NCI-H82 (cell line): ENCODE measurements around the gene RASD1.
A peak's percentile ranks its signal among the peaks of the same experiment; 100 is the strongest.

Experiments
- DNase-seq: peaks from one replicate; lab custom pipeline; 2025; lab: John Stamatoyannopoulos, UW

The RASD1 gene, protein sequence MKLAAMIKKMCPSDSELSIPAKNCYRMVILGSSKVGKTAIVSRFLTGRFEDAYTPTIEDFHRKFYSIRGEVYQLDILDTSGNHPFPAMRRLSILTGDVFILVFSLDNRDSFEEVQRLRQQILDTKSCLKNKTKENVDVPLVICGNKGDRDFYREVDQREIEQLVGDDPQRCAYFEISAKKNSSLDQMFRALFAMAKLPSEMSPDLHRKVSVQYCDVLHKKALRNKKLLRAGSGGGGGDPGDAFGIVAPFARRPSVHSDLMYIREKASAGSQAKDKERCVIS

DNA sequence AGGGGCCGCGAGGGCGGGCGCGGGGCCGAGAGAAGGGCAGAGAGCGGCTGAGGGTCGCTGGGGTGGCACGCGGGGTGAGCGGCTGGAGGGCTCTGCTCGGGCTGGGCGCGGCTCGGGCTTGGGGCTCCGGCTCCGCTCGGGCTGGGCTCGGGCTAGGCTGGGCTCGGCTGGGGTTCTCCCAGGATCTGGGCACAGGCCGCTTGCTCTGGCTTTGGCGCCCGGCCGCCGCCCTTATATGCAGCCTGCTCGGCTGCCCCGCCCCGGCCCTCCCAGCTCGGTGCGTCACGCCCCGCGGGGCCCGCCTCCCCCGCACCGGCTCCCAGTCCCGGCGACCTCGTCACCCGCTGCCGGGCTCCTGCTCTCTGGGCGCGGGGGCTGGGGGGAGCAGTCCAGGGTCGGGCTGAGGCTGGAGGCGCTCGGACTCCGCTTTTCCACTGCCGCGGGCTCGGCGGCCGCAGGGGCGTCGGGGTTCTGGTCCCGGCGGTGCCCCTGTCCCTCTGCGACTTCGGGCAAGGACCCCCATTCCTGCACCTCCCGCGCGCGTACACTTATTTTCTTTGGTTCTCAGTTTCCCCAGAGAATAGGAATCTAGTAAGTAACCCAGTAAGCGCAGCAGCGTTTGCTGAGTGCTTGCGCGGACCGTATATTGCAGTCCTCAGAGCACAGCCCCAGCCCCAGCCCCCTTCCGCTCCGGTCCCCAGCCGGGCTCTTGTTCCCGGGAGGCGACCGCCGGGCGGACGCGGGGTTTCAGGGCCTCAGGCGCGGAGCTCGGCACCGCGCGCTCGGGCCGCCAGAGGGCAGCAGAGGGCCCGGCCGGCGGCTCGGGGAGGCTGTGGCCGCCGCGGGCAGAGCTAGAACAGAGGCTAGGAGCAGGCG is at the start of gene RASD1:
RASD1 (minus strand) TSS at position 207 of the 876 bp plus-strand sequence. CDS start 214 bp downstream, outside the sequence.
- peak; percentile 94 for DNase-seq

DNA sequence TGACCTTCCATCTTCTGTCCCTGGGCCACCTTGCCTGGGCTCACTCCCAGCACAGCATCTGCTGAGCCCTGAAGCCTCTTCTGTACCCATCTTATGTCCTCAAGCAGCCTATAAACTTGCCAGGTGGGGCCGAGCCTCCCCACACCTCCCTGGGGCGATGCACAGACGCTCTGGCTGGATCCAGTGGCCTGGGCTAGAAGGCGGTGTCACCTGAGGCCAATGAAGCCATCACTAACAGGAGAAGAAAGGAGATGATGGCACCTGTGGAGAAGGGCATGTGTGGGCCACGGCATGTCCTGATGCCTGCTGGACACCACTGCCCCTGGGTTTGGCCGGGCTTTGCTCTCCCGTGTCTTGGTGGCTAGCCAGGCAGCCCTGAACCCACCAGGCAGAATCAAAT is 49.8 kb upstream of the RASD1 start:
- no peak for DNase-seq

DNA sequence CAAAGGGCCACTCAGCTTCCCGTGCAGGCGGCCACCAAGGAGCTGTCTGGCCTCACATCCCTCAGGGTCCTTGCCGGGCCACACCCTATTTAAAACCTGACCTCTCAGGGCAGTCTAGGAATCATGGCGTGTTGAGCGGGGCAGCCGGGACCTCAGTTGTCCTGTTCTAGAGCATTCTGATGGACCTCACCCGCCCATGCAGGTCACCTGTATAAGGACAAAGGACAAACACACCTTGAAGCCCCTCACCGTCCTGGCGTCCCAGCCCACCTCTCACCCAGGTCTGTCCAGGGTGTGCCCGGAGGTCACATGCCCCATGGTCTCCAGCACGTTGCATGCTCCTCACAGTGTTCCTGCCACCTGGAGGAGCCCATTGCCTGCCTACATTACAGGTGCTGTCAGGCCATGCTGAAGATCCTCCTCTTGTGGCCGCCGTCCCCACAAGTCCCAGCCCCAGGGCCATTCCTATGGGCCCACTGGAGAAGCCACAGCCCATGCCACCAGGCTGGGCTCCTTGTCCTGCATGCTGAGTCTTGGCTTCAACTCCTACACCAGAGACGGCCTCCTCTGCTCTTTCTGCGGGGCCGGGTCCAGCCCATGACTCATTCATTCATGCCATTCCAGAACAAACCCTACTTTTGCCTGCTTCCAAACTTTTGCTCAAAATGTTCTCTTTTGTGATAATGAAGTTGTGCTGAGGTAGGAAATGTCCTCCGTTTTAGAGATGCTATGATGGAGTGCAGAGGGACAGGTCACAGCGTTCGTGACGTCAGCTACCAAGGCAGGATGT is 49.0 kb upstream of the RASD1 start:
- no peak for DNase-seq

DNA sequence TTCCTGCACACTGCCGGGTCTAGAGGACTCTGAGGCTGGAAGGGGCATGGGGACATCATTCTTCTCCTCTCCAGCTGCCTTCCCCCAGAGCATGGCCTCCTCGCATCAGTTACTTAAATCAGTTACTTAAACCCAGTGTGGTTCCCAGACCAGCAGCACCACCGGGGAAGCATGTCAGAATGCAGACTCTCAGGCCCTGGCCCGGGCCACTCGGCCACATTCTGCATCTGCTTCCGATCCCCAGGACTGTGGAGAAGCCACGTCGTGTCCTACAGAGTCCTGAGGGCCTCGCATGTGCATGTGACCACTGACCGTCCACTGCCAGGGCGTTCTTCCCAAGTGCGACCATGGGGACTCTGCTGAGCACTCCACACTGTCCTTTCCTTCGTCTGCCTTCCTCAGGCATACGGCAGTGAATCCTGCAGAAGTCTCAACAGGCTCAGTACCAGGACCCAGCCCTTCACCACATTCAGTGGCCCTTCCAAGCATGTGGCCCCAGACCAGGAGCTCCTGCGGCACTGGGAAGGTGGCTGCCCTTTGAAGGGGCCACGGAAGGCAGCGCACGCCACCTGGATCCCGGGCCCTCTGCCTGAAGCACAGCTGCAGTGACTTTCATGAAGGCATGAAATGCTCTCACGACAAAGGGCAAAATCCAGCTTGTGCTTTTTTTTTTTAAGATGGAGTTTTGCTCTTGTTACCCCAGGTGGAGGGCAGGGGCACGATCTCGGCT is 46.9 kb upstream of the RASD1 start:
- no peak for DNase-seq

DNA sequence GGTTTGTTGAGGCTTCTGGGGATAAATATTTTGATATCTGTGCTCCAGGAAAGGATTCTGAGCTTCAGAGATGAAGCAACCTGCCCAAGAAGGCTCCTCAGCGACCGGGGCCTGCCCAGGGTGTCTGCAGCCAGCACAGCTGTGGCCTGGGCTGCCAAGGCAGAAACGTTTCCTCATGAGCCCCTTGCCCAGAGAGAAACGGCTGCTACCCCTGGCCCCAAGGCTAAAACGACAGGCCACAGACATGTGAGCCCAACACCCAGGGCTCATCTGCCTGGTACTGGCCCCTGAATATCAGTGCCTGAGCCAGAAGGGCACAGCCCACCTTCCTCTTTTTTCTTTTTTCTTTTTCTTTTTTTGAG is 45.4 kb upstream of the RASD1 start:
- DNase-seq = no peak

DNA sequence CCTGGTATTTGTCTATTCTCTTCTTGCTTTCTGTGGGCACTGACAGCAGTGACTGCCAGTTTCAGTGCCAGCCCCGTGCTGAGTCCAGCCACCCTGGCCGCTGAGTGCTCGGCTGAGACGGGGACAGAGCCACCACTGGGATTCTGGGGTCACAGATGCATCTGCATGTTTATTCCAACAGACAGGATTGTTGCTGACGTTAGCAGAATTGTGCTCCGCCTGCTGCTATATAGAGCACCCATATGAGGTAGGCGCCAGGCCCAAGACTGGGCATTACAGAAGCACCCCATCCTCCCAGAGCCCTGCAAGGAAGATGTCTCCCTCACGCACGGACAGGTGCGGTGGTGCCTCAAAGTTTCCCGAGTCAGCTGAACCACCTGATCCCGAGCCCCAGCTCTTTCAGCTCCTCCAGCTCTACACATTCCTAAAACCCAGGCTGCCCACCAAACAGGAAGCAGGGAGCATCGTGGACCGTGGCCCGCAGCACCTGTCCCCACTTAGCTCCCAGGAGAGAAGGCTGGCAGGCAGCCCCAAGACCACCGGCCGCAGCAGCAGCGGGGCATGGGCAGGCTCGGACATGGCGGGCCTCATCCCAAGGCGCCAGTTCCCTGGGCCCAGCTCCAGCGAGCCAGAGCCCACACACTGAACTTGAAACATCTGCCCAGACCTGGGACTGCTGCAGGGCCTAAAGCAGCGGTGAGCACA is 44.9 kb upstream of the RASD1 start:
- no peak for DNase-seq

DNA sequence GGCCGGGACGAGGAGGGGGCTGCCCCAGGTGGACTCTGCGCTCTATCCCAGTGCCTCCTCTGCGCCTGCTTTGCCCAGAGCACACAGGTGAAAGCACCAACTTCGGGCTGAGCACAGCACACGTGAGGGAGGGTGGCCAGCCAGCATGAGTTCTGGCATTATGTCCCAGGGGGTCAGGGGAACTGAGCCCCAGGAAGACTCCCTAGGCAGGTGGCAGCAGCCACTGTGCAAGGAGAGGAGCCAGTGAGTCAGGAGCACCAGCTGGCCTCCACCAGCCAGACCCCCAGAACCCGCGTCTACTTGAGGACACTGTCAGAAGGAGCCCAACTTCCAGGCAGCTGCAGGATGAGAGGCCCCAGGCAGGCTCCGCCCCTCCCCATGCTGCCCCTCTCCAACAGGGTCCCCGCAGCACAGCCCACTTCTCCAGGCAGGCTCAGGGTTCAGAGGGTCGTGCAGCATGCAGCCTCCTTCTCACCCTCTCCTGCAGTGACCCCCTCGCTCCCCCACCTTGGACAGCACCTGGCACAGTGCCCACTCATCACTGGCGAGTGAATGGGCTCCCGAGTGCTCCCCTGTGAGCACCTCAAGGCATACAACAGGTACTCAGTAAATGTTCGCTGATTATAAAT is 44.2 kb upstream of the RASD1 start:
- DNase-seq = peak; percentile 42

DNA sequence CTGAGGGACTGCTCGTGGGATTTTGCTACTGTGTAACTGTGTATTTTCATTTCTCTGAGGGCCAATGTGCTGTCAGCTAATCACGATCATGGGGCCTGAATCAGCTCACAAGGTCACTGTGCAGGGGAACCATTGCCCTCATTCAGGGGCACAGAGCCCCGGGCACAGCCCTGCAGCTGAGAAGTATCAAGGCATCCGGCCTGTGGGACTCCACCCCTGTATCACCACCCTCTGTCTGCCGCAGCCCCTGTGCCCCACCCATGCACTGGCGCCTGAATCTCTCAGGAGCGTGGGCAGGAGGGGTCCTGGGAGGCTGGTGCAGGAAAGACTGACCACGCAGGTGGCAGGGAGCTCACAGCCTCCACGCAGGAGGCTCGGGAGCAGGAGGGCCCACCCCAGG is 43.4 kb upstream of the RASD1 start:
- DNase-seq = no peak

DNA sequence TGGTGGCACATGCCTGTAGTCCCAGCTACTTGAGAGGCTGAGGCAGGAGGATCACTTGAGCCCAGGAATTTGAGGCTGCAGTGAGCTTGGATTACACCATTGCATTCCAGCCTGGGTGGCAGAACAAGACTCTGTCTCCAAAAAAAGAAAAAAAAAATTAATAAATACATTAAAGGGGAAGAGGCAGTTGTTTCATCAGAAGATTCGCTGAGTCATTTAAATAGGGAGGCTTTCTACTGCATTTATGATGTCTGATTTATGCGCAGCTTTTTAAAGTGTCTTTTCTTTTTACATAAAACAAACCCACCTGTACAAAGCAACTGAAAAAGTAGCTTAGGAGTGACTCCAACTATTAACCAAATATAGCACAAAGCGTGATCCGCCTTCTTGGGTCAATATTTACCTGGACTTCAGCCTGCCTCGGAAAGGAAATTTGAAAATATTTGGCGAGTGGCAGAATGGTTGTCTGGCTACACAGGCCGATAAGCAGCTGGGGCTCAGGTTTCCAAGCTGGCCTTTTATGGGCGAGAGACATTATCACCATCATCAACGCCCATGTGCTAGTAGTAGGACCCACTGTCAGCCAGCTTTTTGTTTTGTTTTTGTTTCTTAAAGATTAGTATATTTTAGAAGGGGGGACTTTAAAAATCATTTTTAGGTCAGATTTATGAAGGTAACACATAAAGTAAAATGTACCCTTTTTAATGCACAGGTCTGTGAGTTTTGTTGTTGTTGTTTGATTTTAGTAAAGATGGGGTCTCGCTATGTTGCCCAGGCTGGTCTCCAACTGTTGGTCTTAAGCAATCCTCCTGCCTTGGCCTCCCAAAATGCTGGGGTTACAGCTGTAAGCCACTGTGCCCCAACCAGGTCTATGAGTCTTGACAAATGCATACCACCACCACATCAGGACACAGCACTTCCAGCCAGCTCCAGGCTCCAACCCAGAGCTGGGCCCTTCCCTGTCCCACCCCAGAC is 42.5 kb upstream of the RASD1 start:
- peak; percentile 41 for DNase-seq

DNA sequence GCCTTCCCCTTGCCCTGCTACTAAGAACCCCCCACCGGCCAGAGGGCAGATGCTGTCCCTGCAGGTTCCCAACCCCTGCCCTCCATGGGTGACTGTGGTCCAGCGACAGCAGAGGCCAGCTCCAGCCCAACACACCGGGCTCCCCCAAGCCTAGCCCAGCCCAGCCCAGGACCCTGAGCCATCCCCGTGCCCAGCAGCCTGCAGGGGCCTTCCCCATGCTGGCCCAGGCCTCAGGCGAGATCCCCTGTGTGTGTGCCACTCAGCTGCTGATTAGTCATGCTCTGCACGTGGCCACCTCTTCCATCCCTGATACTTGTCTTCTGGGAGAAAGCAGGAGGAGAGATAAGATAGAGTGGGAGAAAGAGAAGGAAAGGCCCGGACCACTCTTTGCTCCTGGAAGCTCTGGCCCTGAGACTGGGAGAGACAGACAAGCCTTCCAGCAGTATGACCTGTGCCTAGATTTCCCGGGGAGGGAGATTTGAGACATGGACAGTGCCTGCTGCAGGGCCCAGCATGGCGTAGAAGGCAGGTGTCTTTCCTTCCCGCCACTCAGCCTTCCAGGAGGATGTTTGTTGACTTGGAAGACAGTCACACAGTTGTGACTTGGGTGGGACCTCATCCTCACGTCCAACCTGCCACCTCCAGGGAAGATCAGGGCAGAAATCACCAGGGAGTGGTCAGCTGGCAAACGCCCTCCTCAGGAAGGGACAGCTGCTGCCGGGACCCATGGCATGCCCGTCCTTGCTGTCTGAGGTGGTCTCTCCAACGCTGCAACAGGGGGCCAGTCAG is 41.3 kb upstream of the RASD1 start:
- no peak for DNase-seq

DNA sequence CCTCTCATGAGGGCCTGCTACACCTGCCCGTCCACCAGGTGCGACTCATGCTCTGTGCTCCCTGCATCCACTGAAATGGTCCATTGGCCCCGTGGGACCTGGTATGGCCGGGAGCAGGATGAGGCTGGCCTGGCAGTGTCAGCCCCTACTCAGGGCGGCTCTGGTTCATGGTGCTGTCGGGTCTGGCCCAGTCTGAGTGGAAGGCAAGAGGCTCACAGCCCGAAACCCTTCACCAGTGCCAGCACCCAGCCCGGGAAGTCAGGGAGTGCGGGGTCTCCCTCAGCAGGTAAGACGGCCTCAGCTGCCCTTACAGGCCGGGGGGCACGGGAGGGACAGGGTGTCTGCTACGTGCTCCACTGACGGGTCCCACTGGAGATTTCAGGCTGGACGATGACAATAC is 40.5 kb upstream of the RASD1 start:
- no peak for DNase-seq

DNA sequence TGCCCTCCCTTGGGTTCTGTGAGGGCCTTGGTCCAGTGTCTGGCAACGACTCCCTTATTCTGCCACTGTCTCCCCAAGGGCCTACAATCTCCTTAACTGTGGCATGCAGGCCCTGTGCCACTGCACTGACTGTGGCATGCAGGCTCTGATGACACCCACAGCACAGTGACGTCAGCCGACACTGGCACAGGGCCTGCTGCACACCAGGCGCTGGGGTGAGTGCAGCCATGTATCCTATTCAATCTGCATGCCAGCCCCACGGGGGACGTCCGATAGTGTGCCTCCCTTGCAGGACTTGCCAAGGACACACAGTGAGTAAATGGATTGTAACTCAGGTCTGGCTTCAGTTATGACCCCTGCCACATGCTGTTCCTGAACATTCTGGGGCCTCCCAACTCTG is 39.8 kb upstream of the RASD1 start:
- DNase-seq = no peak

DNA sequence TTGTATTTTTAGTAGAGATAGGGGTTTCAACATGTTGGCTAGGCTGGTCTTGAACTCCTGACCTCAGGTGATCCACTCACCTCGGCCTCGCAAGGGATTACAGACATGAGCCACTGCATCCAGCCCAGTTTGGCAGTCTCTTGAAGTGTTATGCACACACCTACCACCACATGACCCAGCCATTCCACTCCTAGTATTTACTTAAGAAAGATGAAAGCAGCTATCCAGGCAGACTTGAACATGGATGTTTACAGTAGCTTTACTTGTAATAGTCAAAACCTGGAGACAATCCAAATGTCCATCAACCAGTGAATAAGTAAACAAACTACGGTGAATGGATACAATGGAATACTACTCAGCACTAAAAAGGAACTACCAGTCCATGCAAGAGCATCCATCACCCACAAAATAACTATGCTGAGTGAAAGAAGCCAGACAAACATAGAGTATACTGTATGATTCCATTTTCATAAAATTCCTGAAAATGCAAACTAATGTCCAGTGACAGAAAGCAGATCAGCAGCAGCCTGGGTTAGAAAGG is 37.8 kb upstream of the RASD1 start:
- DNase-seq = no peak

DNA sequence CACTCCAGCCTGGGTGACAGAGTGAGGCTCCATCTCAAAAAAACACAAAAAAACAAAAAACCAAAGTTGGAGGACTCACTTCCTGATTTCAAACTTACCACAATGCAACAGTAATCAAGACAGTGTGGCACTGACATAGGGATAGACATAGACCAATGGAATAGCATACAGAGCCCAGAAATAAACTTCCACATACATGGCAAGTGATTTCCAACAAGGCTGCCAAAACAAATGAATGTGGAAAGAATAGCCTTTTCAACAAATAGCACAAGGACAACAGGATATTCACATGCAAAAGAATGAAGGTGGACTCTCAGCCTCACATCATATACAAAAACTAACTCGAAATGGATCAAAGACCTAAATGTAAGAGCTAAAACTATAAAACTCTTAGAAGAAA is 36.8 kb upstream of the RASD1 start:
- DNase-seq = no peak

DNA sequence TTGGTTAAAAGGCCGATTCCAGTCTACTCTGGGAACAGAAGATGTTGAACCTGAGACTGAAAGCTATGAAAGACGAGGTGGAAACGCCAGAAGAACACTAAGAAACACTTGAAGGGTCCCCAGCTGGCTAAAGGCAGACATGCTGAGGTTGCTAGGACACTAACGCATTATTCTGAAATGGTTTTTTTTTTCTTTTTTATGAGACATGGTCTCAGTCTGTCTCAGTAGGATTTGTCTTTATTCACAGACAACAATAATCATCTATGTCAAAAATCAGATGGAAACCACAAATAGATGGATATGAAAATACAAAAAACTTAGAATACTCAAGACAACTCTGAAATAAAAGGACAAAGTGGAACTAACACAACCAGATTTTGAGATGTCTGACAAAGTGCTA is 35.0 kb upstream of the RASD1 start:
- no peak for DNase-seq

DNA sequence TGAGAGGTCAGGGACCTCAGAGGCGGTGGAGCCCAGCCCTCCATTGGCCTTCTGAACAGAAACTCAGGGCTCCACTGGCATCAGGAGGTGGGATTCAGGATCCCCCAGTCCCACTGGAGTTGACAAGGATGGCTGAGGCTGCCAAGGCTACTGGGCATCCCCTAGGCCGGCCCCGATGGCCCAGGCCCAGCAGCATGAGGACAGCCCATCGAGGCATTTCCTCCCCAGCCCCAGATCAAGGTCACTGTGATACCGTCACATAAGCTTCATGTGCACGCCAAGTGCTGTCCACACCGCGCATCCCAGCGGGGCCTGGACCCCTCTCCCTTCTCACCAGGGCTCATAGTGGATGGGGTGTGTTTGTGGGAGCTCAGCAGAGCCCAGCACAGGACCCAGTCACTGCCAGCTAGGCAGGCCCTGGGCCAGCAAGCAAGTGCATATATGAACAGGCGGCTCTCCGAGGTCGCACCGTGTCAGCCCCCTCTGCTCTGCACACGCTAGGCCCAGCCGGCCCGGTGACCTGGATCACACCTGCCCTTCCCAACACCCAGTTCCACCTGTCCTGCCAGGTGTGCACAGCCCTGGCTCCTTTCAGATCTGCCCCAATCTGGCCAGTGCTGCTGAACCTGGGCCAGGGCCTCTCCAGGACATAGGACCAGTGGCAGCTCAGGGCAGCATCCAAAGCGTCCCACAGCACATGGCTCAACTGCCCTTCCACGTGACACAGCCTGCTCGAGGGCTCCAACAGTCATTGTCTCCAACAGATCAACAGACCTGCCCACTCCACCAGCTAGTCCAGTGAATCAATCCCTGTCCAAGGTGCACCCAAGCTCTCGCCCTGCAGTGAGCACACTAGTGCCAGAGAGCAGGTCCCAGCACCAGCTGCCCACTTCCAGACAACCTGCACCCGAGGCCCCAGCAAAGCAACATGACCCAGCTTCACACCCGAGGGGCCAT is 32.8 kb upstream of the RASD1 start:
- no peak for DNase-seq

DNA sequence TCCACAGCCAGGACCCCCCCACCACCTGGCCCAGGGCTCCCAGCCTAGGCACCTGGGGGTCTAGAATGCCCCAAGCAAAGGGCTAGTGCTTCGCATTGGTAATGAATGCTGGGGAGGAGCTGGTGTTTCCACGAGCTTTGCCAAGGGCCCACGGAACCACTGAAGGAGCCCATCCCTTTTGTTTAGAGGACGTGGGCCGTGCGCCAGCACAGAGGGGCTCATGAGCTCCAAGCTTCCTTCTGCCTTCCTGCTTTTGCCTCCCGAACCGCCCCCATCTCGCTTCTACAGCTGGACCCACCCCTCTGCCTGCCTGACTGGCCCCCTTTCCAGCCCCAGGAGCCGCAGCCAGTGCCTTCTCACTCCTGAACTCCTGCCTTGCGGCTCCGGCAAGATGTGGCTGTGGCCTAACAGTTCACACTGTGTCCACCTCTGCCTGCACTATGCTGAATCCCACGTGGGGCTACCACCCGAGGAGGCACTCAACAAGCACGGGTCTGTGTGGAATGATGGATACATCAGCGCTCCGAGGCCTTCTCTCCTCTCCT is 31.8 kb upstream of the RASD1 start:
- no peak for DNase-seq
